Adrenal gland (tissue), 5 donors: ENCODE results near the gene SORL1-AS1.
"Not testable (repeated sequence)": the region's sequence is repeated elsewhere in the genome, so short reads cannot be mapped to it uniquely, and the experiment has no call there.

Experiments
- POLR2A ChIP-seq, 2 donors: fragments of 450-650 bp; IDR thresholded peaks; one replicate each; pipeline ENCODE4 v1.6.1; 2017; ENCODE audit warnings: antibody characterized with exemption in 2 of 2, mild to moderate bottlenecking in 2 of 2, moderate library complexity in 1 of 2
- TF ChIP-seq, protein P1 (sequence below), 6 experiments: fragments of 450-650 bp in 4 of 6; fragments of 200-600 bp in 2 of 6; sonication (generic) in 1 of 6; IDR thresholded peaks; 1 replicate in 5 of 6; 2 replicates in 1 of 6; pipeline versions ENCODE4 v1.5.1 to v1.8.0; 2016 to 2021; ENCODE audit warnings: antibody characterized with exemption in 6 of 6, mild to moderate bottlenecking in 2 of 6, moderate library complexity in 1 of 6
- donor health status: DM: no; HTN: no; CAD: no.

- not testable (repeated sequence) for TF ChIP-seq POLR2A (IDR thresholded peaks at IDR 0.05)
- TF ChIP-seq, protein P1, sequence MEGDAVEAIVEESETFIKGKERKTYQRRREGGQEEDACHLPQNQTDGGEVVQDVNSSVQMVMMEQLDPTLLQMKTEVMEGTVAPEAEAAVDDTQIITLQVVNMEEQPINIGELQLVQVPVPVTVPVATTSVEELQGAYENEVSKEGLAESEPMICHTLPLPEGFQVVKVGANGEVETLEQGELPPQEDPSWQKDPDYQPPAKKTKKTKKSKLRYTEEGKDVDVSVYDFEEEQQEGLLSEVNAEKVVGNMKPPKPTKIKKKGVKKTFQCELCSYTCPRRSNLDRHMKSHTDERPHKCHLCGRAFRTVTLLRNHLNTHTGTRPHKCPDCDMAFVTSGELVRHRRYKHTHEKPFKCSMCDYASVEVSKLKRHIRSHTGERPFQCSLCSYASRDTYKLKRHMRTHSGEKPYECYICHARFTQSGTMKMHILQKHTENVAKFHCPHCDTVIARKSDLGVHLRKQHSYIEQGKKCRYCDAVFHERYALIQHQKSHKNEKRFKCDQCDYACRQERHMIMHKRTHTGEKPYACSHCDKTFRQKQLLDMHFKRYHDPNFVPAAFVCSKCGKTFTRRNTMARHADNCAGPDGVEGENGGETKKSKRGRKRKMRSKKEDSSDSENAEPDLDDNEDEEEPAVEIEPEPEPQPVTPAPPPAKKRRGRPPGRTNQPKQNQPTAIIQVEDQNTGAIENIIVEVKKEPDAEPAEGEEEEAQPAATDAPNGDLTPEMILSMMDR (IDR thresholded peaks at IDR 0.05) = not testable (repeated sequence)
These were observed 28.9 kb upstream of the SORL1-AS1 start for GRCh38 chr11:121481484-121482230.
